ENCODE results near the gene CRTC2. TPM values are rescaled to one million over a fixed set of nuclear protein-coding genes. Genes with fewer than 3 reads are reported as not detected.
A peak's percentile ranks its signal among the peaks of the same experiment; 100 is the strongest.

Gene CRTC2
- total and polyA plus RNA-seq, 9 of the 15 experiments (the other 6 are each of a cell fraction or from before 2014, with no cell fraction given): 2.7 to 26.4 (median 10.2) TPM

DNA sequence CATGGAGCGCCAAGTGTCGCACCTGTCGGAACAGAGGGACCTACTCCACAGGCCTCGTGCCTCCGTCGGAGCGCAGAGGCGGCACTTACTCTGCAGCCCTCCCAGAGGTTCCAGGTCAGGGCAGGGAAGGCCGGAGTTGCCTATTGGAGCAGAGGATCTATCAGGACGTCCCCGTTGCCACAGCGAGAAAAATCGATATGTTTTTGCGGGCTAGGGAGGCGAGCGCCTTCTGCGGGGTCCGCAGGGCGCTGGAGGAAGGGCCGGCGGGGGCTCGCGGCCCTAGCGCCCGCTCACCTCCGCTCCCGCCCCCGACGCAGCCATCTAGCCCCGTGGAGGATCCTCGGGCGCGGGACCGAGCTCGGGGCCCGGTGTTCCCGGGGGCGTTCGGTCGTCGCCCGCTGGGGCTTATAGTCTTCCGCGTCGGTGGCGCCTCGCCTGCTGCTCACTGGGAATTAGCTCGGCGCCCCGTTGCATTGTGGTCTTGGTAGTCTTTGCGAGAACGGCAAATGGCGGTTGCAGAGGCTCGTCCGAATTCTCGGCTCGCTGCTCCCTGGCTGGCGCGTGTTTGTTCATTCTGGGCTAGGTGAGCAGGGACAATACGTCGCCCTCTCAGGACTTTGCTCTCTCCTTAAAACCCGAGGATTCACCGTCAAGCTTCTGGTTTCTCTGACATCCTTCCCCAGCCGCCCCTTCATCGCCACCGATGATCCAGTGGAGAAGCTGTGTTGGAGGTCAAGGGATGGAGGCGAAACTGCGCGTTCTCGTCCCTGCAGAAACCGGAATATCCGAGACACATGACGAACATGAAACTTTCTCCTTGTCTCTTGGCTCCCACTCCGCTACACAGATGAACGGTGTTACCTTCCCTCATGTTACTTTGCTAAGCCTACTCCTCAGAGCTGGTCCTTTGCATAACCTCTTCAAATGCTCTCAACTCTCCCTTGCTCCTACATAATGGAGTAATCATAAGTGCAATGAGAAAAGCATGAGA lies 19.1 kb upstream of the CRTC2 start, which contains the start of gene JTB (continued):
- TF ChIP-seq RAD21 (CRISPR knock-in tag; conservative IDR thresholded peaks at IDR 0.05 in 1 of 2, IDR thresholded peaks at IDR 0.05 in 1 of 2) (0 out of 4 replicates have a peak, but pooled peaks of 1 of the 2 experiments have one; percentile 2), ETS2 (tag; IDR thresholded peaks at IDR 0.05; ENCODE audit: borderline replicate concordance, poor library complexity, severe bottlenecking) (no peak), HIVEP1 (CRISPR knock-in tag; IDR thresholded peaks at IDR 0.05) (0 out of 2 replicates have a peak, but pooled peaks have one; percentile 2), HNRNPL (IDR thresholded peaks at IDR 0.05; ENCODE audit: low read depth, low read length) (no peak), PHF21A (IDR thresholded peaks at IDR 0.05; ENCODE audit: borderline replicate concordance, low read depth) (no peak), SMARCA4 (IDR thresholded peaks at IDR 0.05) (no peak), TEAD1 (CRISPR knock-in tag; IDR thresholded peaks at IDR 0.05) (peak in 1 of 2 experiments; percentile 29; a peak in 1 of 4 replicates), MBD2 (IDR thresholded peaks at IDR 0.05; ENCODE audit: borderline replicate concordance, low read depth) (peak; percentile 76), RAD51 (IDR thresholded peaks at IDR 0.05; ENCODE audit: borderline replicate concordance, low read depth) (no peak), HSF4 (CRISPR knock-in tag; IDR thresholded peaks at IDR 0.05; ENCODE audit: borderline replicate concordance) (no peak), ZNF133 (CRISPR knock-in tag; IDR thresholded peaks at IDR 0.05) (no peak), PYGO2 (tag; IDR thresholded peaks at IDR 0.05) (no peak), RHOXF2B (CRISPR knock-in tag; conservative IDR thresholded peaks at IDR 0.05) (no peak), ZNF561 (CRISPR knock-in tag; conservative IDR thresholded peaks at IDR 0.05) (no peak), SLC30A9 (CRISPR knock-in tag; IDR thresholded peaks at IDR 0.05) (no peak), SOX6 (IDR thresholded peaks at IDR 0.05) (no peak), E2F3 (CRISPR knock-in tag; IDR thresholded peaks at IDR 0.05) (0 out of 2 replicates have a peak, but pooled peaks have one; percentile 23), CXXC5 (CRISPR knock-in tag; IDR thresholded peaks at IDR 0.05) (peak; percentile 69), SAP30 (IDR thresholded peaks at IDR 0.05; ENCODE audit: borderline replicate concordance, insufficient read depth, low read depth, low read length, poor library complexity, severe bottlenecking) (peak; percentile 47), ZC3H4 (CRISPR knock-in tag; IDR thresholded peaks at IDR 0.05; ENCODE audit: borderline replicate concordance) (no peak), ZSCAN29 (IDR thresholded peaks at IDR 0.05) (0 out of 2 replicates have a peak, but pooled peaks have one; percentile 39)
- TF ChIP-seq, protein P1, sequence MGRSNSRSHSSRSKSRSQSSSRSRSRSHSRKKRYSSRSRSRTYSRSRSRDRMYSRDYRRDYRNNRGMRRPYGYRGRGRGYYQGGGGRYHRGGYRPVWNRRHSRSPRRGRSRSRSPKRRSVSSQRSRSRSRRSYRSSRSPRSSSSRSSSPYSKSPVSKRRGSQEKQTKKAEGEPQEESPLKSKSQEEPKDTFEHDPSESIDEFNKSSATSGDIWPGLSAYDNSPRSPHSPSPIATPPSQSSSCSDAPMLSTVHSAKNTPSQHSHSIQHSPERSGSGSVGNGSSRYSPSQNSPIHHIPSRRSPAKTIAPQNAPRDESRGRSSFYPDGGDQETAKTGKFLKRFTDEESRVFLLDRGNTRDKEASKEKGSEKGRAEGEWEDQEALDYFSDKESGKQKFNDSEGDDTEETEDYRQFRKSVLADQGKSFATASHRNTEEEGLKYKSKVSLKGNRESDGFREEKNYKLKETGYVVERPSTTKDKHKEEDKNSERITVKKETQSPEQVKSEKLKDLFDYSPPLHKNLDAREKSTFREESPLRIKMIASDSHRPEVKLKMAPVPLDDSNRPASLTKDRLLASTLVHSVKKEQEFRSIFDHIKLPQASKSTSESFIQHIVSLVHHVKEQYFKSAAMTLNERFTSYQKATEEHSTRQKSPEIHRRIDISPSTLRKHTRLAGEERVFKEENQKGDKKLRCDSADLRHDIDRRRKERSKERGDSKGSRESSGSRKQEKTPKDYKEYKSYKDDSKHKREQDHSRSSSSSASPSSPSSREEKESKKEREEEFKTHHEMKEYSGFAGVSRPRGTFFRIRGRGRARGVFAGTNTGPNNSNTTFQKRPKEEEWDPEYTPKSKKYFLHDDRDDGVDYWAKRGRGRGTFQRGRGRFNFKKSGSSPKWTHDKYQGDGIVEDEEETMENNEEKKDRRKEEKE (IDR thresholded peaks at IDR 0.05; ENCODE audit: borderline replicate concordance in 1 of 2, control insufficient read depth in 1 of 2, low read depth in 2 of 2, low read length in 1 of 2): no peak
- TF ChIP-seq, protein P2, sequence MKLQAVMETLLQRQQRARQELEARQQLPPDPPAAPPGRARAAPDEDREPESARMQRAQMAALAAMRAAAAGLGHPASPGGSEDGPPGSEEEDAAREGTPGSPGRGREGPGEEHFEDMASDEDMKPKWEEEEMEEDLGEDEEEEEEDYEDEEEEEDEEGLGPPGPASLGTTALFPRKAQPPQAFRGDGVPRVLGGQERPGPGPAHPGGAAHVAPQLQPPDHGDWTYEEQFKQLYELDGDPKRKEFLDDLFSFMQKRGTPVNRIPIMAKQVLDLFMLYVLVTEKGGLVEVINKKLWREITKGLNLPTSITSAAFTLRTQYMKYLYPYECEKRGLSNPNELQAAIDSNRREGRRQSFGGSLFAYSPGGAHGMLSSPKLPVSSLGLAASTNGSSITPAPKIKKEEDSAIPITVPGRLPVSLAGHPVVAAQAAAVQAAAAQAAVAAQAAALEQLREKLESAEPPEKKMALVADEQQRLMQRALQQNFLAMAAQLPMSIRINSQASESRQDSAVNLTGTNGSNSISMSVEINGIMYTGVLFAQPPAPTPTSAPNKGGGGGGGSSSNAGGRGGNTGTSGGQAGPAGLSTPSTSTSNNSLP (IDR thresholded peaks at IDR 0.05; ENCODE audit: borderline replicate concordance, low read depth, low read length): no peak

Data from K562 (cell line).